A673 (cell line): ENCODE measurements around the gene NCKIPSD. TPM values are rescaled to one million over a fixed set of nuclear protein-coding genes. Genes with fewer than 3 reads are reported as not detected.

Experiments
- BruUV-seq: library from RNA; stranded (reverse); fragments of 400-500 nt; replicated peaks from 2 replicates; lab custom pipeline; 2021; lab: Mats Ljungman, UMichigan
- CTCF ChIA-PET: fragments of 300-600 bp; sonication (Branson Sonifier 250); formaldehyde crosslinking; loops from one replicate; lab custom pipeline; 2022; ENCODE audit warnings: antibody characterized with exemption; lab: Charles Lee
- POLR2A ChIA-PET: fragments of 300-600 bp; sonication (Branson Sonifier 250); formaldehyde crosslinking; loops from one replicate; lab custom pipeline; 2022; ENCODE audit warnings: antibody characterized with exemption; ENCODE audit not compliant: low non-redundant PET; lab: Charles Lee
- DNase-seq: peaks from one replicate; pipeline ENCODE4 v3.0.0-alpha.2; 2015; ENCODE audit warnings: low spot score
- H3K27ac ChIP-seq: fragments of 200-600 bp; sonication (generic); 2 replicates; pipeline ENCODE4 v1.5.1; 2016; ENCODE audit warnings: mixed run types, low read depth, mild to moderate bottlenecking, mixed read lengths, antibody characterized with exemption, low read length; ENCODE audit not compliant: poor library complexity, severe bottlenecking
- H3K27me3 ChIP-seq: fragments of 200-600 bp; sonication (generic); replicated peaks from 2 replicates; pipeline ENCODE4 v1.6.1; 2017; ENCODE audit warnings: mixed run types, low read depth, mild to moderate bottlenecking, mixed read lengths, antibody characterized with exemption, low read length; ENCODE audit not compliant: insufficient read depth, poor library complexity
- H3K36me3 ChIP-seq: fragments of 200-600 bp; sonication (generic); 2 replicates; pipeline ENCODE4 v1.6.1; 2016; ENCODE audit warnings: mixed run types, mild to moderate bottlenecking, mixed read lengths, antibody characterized with exemption, low read length; ENCODE audit not compliant: insufficient read depth, poor library complexity, severe bottlenecking
- H3K4me1 ChIP-seq: fragments of 200-600 bp; sonication (generic); 2 replicates; pipeline ENCODE4 v1.6.1; 2017; ENCODE audit warnings: mixed run types, mild to moderate bottlenecking, mixed read lengths, antibody characterized with exemption, low read length; ENCODE audit not compliant: insufficient read depth, poor library complexity, severe bottlenecking
- H3K4me3 ChIP-seq: fragments of 200-600 bp; sonication (generic); 2 replicates; pipeline ENCODE4 v1.5.1; 2016; ENCODE audit warnings: low read depth, mixed run types, mild to moderate bottlenecking, mixed read lengths, low read length; ENCODE audit not compliant: poor library complexity, severe bottlenecking
- H3K9me3 ChIP-seq: fragments of 200-600 bp; sonication (generic); 2 replicates; pipeline ENCODE4 v1.6.1; 2016; ENCODE audit warnings: mixed run types, low read depth, mild to moderate bottlenecking, mixed read lengths, antibody characterized with exemption, low read length; ENCODE audit not compliant: poor library complexity, severe bottlenecking
- EZH2 ChIP-seq: fragments of 200-600 bp; sonication (generic); IDR thresholded peaks from 2 replicates; pipeline ENCODE4 v1.6.1; 2017; ENCODE audit warnings: borderline replicate concordance, low read depth, mild to moderate bottlenecking, mixed read lengths, antibody characterized with exemption, low read length; ENCODE audit not compliant: poor library complexity, severe bottlenecking
- intact Hi-C: fragments of 100-400 bp; cut with micrococcal nuclease; formaldehyde crosslinking; loops from one replicate; pipeline ENCODE4 v1.10.0; 2022; ENCODE audit not compliant: unreplicated experiment
- total RNA-seq: library from RNA; stranded (reverse); gene quantifications from 2 replicates; pipeline ENCODE4 v1.2.3, GENCODE V29; 2021
- TF ChIP-seq, protein P1 (sequence below): fragments of 300-800, 200-600 bp; sonication (generic); conservative IDR thresholded peaks from 2 replicates; pipeline ENCODE4 v1.5.1; 2017; ENCODE audit warnings: low read depth, mild to moderate bottlenecking, antibody characterized with exemption, low read length, moderate library complexity, mixed read lengths

NCKIPSD gene
- total RNA-seq, 1 experiment from 2014 or later, result 15.0 TPM

GRCh38 chr3:48697952-48698351 is 12.2 kb upstream of the NCKIPSD start:
- H3K27ac ChIP-seq, result no peak overlapping the region
- no TSS peak for BruUV-seq
- no peaks in the 10 kb centered on the region for H3K9me3 ChIP-seq
- no peak for DNase-seq
- intact Hi-C loops, result no loop called here
- H3K27me3 ChIP-seq, result no peaks in the 10 kb centered on the region
- no peak overlapping the region for H3K4me3 ChIP-seq
- TF ChIP-seq, protein P1, sequence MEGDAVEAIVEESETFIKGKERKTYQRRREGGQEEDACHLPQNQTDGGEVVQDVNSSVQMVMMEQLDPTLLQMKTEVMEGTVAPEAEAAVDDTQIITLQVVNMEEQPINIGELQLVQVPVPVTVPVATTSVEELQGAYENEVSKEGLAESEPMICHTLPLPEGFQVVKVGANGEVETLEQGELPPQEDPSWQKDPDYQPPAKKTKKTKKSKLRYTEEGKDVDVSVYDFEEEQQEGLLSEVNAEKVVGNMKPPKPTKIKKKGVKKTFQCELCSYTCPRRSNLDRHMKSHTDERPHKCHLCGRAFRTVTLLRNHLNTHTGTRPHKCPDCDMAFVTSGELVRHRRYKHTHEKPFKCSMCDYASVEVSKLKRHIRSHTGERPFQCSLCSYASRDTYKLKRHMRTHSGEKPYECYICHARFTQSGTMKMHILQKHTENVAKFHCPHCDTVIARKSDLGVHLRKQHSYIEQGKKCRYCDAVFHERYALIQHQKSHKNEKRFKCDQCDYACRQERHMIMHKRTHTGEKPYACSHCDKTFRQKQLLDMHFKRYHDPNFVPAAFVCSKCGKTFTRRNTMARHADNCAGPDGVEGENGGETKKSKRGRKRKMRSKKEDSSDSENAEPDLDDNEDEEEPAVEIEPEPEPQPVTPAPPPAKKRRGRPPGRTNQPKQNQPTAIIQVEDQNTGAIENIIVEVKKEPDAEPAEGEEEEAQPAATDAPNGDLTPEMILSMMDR, result no peak
- TF ChIP-seq EZH2, result no peak
- CTCF ChIA-PET, result no interaction called here
- H3K4me1 ChIP-seq, result peaks cover 15% of the 10 kb centered on the region
- POLR2A ChIA-PET, result no interaction called here
- peaks cover 21% of the 10 kb centered on the region for H3K36me3 ChIP-seq

DNA sequence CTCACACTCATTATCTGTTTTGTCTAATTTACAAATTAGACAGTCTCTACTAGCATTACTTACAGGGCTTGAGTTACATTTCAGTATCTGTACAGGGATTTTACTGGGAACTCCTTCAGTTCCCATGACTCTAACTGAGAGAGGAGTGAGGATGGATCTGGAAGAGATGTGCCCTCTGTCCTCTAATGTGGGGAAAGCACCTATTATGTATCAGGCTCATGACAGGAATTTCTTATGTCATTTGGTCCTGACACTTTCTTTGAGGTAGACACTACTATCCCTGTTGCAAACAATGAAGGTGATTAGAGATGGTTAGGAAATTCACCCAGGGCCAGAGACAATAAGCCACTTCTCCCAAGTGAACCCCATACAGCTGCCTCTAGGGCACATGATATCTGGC is 10.9 kb upstream of the NCKIPSD start:
- H3K4me3 ChIP-seq, result no peak overlapping the region
- H3K9me3 ChIP-seq, result no peaks in the 10 kb centered on the region
- H3K36me3 ChIP-seq, result peaks cover 29% of the 10 kb centered on the region
- ChIA-PET POLR2A (no interaction called here), CTCF (no interaction called here)
- H3K27me3 ChIP-seq, result no peaks in the 10 kb centered on the region
- peaks cover 15% of the 10 kb centered on the region for H3K4me1 ChIP-seq
- no TSS peak for BruUV-seq
- TF ChIP-seq, protein P1, result no peak
- TF ChIP-seq EZH2, result no peak
- DNase-seq, result no peak
- H3K27ac ChIP-seq, result no peak overlapping the region
- intact Hi-C loops, result no loop called here

GRCh38 chr3:48696156-48696555 is 10.4 kb upstream of the NCKIPSD start:
- H3K27ac ChIP-seq, result no peak overlapping the region
- CTCF ChIA-PET, result no interaction called here

More at GRCh38 chr3:48696156-48696555, 10.4 kb upstream of the NCKIPSD start:
- no TSS peak for BruUV-seq
- Histone ChIP-seq H3K9me3 (no peaks in the 10 kb centered on the region), H3K36me3 (peaks cover 30% of the 10 kb centered on the region), H3K27me3 (no peaks in the 10 kb centered on the region), H3K4me1 (peaks cover 15% of the 10 kb centered on the region), H3K4me3 (no peak overlapping the region)
- intact Hi-C loops, result no loop called here
- POLR2A ChIA-PET, result no interaction called here
- DNase-seq, result no peak
- TF ChIP-seq EZH2, result no peak
- TF ChIP-seq, protein P1, result no peak
